Glutamatergic neuron (in vitro differentiated cells): ENCODE data around the gene ZNF3. TPM values are rescaled to one million over a fixed set of nuclear protein-coding genes. Genes with fewer than 3 reads are reported as not detected.

Experiments
- DNase-seq: peaks from one replicate; pipeline ENCODE4 v3.0.0; 2022
- H3K27ac Mint-ChIP-seq: one replicate; pipeline ENCODE4 v1.8.0; 2020; ENCODE audit warnings: mild to moderate bottlenecking, mixed read lengths, inconsistent platforms; ENCODE audit not compliant: unreplicated experiment
- H3K27me3 Mint-ChIP-seq: one replicate; pipeline ENCODE4 v1.8.0; 2020; ENCODE audit warnings: mild to moderate bottlenecking, moderate library complexity, mixed read lengths, inconsistent platforms; ENCODE audit not compliant: unreplicated experiment
- H3K36me3 Mint-ChIP-seq: one replicate; pipeline ENCODE4 v1.8.0; 2020; ENCODE audit warnings: mild to moderate bottlenecking, mixed read lengths, inconsistent platforms; ENCODE audit not compliant: unreplicated experiment
- H3K4me1 Mint-ChIP-seq: one replicate; pipeline ENCODE4 v1.8.0; 2020; ENCODE audit warnings: mild to moderate bottlenecking, low read depth, mixed read lengths, inconsistent platforms; ENCODE audit not compliant: unreplicated experiment
- H3K4me3 Mint-ChIP-seq: one replicate; pipeline ENCODE4 v1.8.0; 2020; ENCODE audit warnings: mild to moderate bottlenecking, mixed read lengths, inconsistent platforms; ENCODE audit not compliant: unreplicated experiment
- H3K9me3 Mint-ChIP-seq: one replicate; pipeline ENCODE4 v1.8.0; 2020; ENCODE audit warnings: mild to moderate bottlenecking, moderate library complexity, mixed read lengths, inconsistent platforms; ENCODE audit not compliant: unreplicated experiment
- CTCF ChIP-seq: fragments of 200-600 bp; sonication (generic); IDR thresholded peaks from one replicate; pipeline ENCODE4 v1.5.0; 2021; ENCODE audit not compliant: partially characterized antibody, unreplicated experiment
- total RNA-seq: library from RNA; stranded (reverse); fragmentation: NEBNext Ultra II Directional; extraction: Animal tissue kit (Norgen Biotek cat#: 25700); gene quantifications from one replicate; pipeline ENCODE4 v1.2.1, GENCODE V29; 2021; ENCODE audit not compliant: unreplicated experiment

The ZNF3 gene
- total RNA-seq, 1 donor from 2014 or later = 87.9 TPM

- H3K27ac Mint-ChIP-seq = peak overlapping the region; percentile 90
- DNase-seq = no peak
- H3K4me3 Mint-ChIP-seq = peak overlapping the region; percentile 94
- TF ChIP-seq CTCF = no peak
- H3K36me3 Mint-ChIP-seq = no peaks in the 10 kb centered on the region
- peaks cover 9% of the 10 kb centered on the region for H3K4me1 Mint-ChIP-seq
- H3K9me3 Mint-ChIP-seq = peaks cover 10% of the 10 kb centered on the region
- H3K27me3 Mint-ChIP-seq = peaks cover 10% of the 10 kb centered on the region
Observed at GRCh38 chr7:100088095-100088620, 6.6 kb upstream of the ZNF3 start.

GRCh38 chr7:100087055-100087750, 5.7 kb upstream of the ZNF3 start:
- Mint-ChIP-seq H3K9me3 (peaks cover 14% of the 10 kb centered on the region), H3K36me3 (no peaks in the 10 kb centered on the region), H3K27me3 (peaks cover 14% of the 10 kb centered on the region), H3K27ac (peak overlapping the region; percentile 7), H3K4me3 (peak overlapping the region; percentile 63), H3K4me1 (peaks cover 7% of the 10 kb centered on the region)
- no peak for TF ChIP-seq CTCF
- no peak for DNase-seq

- Mint-ChIP-seq H3K36me3 (no peaks in the 10 kb centered on the region), H3K9me3 (peaks cover 15% of the 10 kb centered on the region), H3K4me3 (no peak overlapping the region), H3K27me3 (peaks cover 12% of the 10 kb centered on the region), H3K27ac (no peak overlapping the region), H3K4me1 (peaks cover 7% of the 10 kb centered on the region)
- TF ChIP-seq CTCF = no peak
- DNase-seq = no peak
Observed at GRCh38 chr7:100085515-100085914, 4.0 kb upstream of the ZNF3 start.

GRCh38 chr7:100082978-100083377, 1.5 kb upstream of the ZNF3 start:
- no peak for TF ChIP-seq CTCF
- Mint-ChIP-seq H3K4me1 (peaks cover 11% of the 10 kb centered on the region), H3K36me3 (peaks cover 6% of the 10 kb centered on the region), H3K27ac (peak overlapping the region; percentile 74), H3K27me3 (peaks cover 15% of the 10 kb centered on the region), H3K4me3 (peak overlapping the region; percentile 92), H3K9me3 (peaks cover 10% of the 10 kb centered on the region)
- no peak for DNase-seq

- no peak for TF ChIP-seq CTCF
Observed at GRCh38 chr7:100080907-100081534, 502 bp downstream of the ZNF3 start.

More at GRCh38 chr7:100080907-100081534, 502 bp downstream of the ZNF3 start:
- H3K9me3 Mint-ChIP-seq = peaks cover 13% of the 10 kb centered on the region
- peak overlapping the region; percentile 94 for H3K27ac Mint-ChIP-seq
- DNase-seq = no peak
- H3K27me3 Mint-ChIP-seq = peaks cover 13% of the 10 kb centered on the region
- H3K4me1 Mint-ChIP-seq = peaks cover 11% of the 10 kb centered on the region
- H3K4me3 Mint-ChIP-seq = peak overlapping the region; percentile 100
- peaks cover 18% of the 10 kb centered on the region for H3K36me3 Mint-ChIP-seq
